ENCODE data around the gene HAND1. TPM values are rescaled to one million over a fixed set of nuclear protein-coding genes. Genes with fewer than 3 reads are reported as not detected.
A peak's percentile ranks its signal among the peaks of the same experiment; 100 is the strongest.

The HAND1 gene
- total RNA-seq, 2 experiments from 2014 or later, result not detected

- H3K27me3 Mint-ChIP-seq, result no peaks in the 10 kb centered on the region
- intact Hi-C loops (cut with DNase I, micrococcal nuclease), result loop anchor here (2.0 to 10.0 kb wide), 7 partner anchors 252 to 493 kb away; partner anchors contain the start of genes CNOT8 (in 2 of the 2), FAM114A2 (in 1 of the 2), FAXDC2 (in 1 of the 2) and GALNT10 (in 1 of the 2)
- H3K36me3 Mint-ChIP-seq (ENCODE audit: low read depth), result peaks cover 62% of the 10 kb centered on the region
- Histone ChIP-seq H3K36me3 (ENCODE audit: insufficient read depth, low read length) (peaks cover 26% of the 10 kb centered on the region), H3K27me3 (ENCODE audit: control insufficient read depth in 1 of 2, insufficient read depth in 2 of 2, low read length in 2 of 2) (no peaks in the 10 kb centered on the region), H3K27ac (ENCODE audit: low read depth in 1 of 2, low read length in 2 of 2) (peak overlapping the region in 1 of 2 donors; percentile 73), H3K9me3 (ENCODE audit: control insufficient read depth in 1 of 2, insufficient read depth in 1 of 2, low read length in 2 of 2) (no peaks in the 10 kb centered on the region), H3K4me3 (ENCODE audit: low read length) (peak overlapping the region; percentile 79), H3K4me1 (ENCODE audit: insufficient read depth, low read length) (peaks cover 38% of the 10 kb centered on the region)
- peak overlapping the region; percentile 89 for H3K27ac Mint-ChIP-seq
- no peaks in the 10 kb centered on the region for H3K9me3 Mint-ChIP-seq
- ChIA-PET POLR2A (interaction anchor here (1.0 kb wide), 1 partner anchor 255 kb away, joined by 6 read pairs; the partner anchor contains the start of gene GALNT10), CTCF (no interaction called here)
- H3K4me3 Mint-ChIP-seq, result peak overlapping the region; percentile 97
- TF ChIP-seq CTCF (IDR thresholded peaks at IDR 0.05), result no peak
- no peak for ATAC-seq (ENCODE audit: poor library complexity)
- H3K4me1 Mint-ChIP-seq (ENCODE audit: low read depth), result peaks cover 61% of the 10 kb centered on the region
- peak in 6 of 14 experiments; percentile 1 to 39 (median 12) for DNase-seq
These were observed 33.2 kb downstream of the HAND1 start for GRCh38 chr5:154444556-154445421.

GRCh38 chr5:154442801-154443200 lies 35.2 kb downstream of the HAND1 start:
- ATAC-seq (ENCODE audit: poor library complexity), result no peak
- no peak for DNase-seq
- Mint-ChIP-seq H3K36me3 (ENCODE audit: low read depth) (peaks cover 72% of the 10 kb centered on the region), H3K9me3 (no peaks in the 10 kb centered on the region), H3K27me3 (no peaks in the 10 kb centered on the region), H3K4me1 (ENCODE audit: low read depth) (peaks cover 42% of the 10 kb centered on the region), H3K27ac (no peak overlapping the region), H3K4me3 (peak overlapping the region; percentile 51)
- Histone ChIP-seq H3K36me3 (ENCODE audit: insufficient read depth, low read length) (peaks cover 45% of the 10 kb centered on the region), H3K27ac (ENCODE audit: low read depth in 1 of 2, low read length in 2 of 2) (no peak overlapping the region), H3K4me1 (ENCODE audit: insufficient read depth, low read length) (peaks cover 20% of the 10 kb centered on the region), H3K4me3 (ENCODE audit: low read length) (no peak overlapping the region), H3K27me3 (ENCODE audit: control insufficient read depth in 1 of 2, insufficient read depth in 2 of 2, low read length in 2 of 2) (no peaks in the 10 kb centered on the region), H3K9me3 (ENCODE audit: control insufficient read depth in 1 of 2, insufficient read depth in 1 of 2, low read length in 2 of 2) (no peaks in the 10 kb centered on the region)
- ChIA-PET CTCF (interaction anchor here (1.2 kb wide), 1 partner anchor 370 kb away, joined by 3 read pairs; no protein-coding TSS in a partner anchor), POLR2A (no interaction called here)
- intact Hi-C loops (cut with DNase I, micrococcal nuclease), result loop anchor here in 1 of 2 experiments (10.0 kb wide), 2 partner anchors 258 to 412 kb away; partner anchors contain the start of genes CNOT8 and FAXDC2
- TF ChIP-seq CTCF (IDR thresholded peaks at IDR 0.05), result no peak

GRCh38 chr5:154440540-154440939 lies 37.5 kb downstream of the HAND1 start:
- Mint-ChIP-seq H3K9me3 (no peaks in the 10 kb centered on the region), H3K4me3 (no peak overlapping the region), H3K27ac (no peak overlapping the region), H3K36me3 (ENCODE audit: low read depth) (peaks cover 79% of the 10 kb centered on the region), H3K4me1 (ENCODE audit: low read depth) (peaks cover 28% of the 10 kb centered on the region), H3K27me3 (no peaks in the 10 kb centered on the region)
- Histone ChIP-seq H3K27me3 (ENCODE audit: control insufficient read depth in 1 of 2, insufficient read depth in 2 of 2, low read length in 2 of 2) (no peaks in the 10 kb centered on the region), H3K4me1 (ENCODE audit: insufficient read depth, low read length) (peaks cover 12% of the 10 kb centered on the region), H3K9me3 (ENCODE audit: control insufficient read depth in 1 of 2, insufficient read depth in 1 of 2, low read length in 2 of 2) (no peaks in the 10 kb centered on the region), H3K36me3 (ENCODE audit: insufficient read depth, low read length) (peaks cover 59% of the 10 kb centered on the region), H3K27ac (ENCODE audit: low read depth in 1 of 2, low read length in 2 of 2) (no peak overlapping the region), H3K4me3 (ENCODE audit: low read length) (no peak overlapping the region)
- no peak for TF ChIP-seq CTCF (IDR thresholded peaks at IDR 0.05)
- DNase-seq, result no peak
- ATAC-seq (ENCODE audit: poor library complexity), result no peak
- intact Hi-C loops (cut with DNase I, micrococcal nuclease), result loop anchor here in 1 of 2 experiments (10.0 kb wide), 2 partner anchors 256 to 414 kb away; partner anchors contain the start of genes CNOT8 and FAXDC2
- POLR2A ChIA-PET, result no interaction called here
- CTCF ChIA-PET, result no interaction called here

Measured in CD4-positive, alpha-beta T cell (primary cell).